Keratinocyte (primary cell): ENCODE measurements around the gene ZDHHC18. TPM values are rescaled to one million over a fixed set of nuclear protein-coding genes. Genes with fewer than 3 reads are reported as not detected.

ENCODE experiments used
- DNase-seq: peaks from one replicate; pipeline ENCODE4 v3.0.0-alpha.2; 2011; ENCODE audit warnings: low read depth, missing footprints, low spot score
- FAIRE-seq: peaks from 2 replicates; lab custom pipeline; 2011; peaks lifted over from hg19 to GRCh38; lab: Jason Lieb, UNC
- H2AFZ ChIP-seq: 2 replicates; pipeline ENCODE4 v1.6.0; 2012; ENCODE audit warnings: low read length, control low read depth, inconsistent platforms; ENCODE audit not compliant: control insufficient read depth
- H3K27ac ChIP-seq: 2 replicates; pipeline ENCODE4 v1.5.1; 2011; ENCODE audit warnings: low read length; ENCODE audit not compliant: control insufficient read depth, insufficient read depth
- H3K27me3 ChIP-seq: 3 replicates; pipeline ENCODE4 v1.6.0; 2011; ENCODE audit warnings: low read length; ENCODE audit not compliant: control insufficient read depth, insufficient read depth; ENCODE audit errors: extremely low read depth
- H3K36me3 ChIP-seq, 2 experiments: 2 replicates in 1 of 2; 3 replicates in 1 of 2; pipeline ENCODE4 v1.5.1; 2011; ENCODE audit warnings: low read length in 2 of 2, mild to moderate bottlenecking in 1 of 2; ENCODE audit not compliant: control insufficient read depth in 2 of 2, insufficient read depth in 2 of 2; ENCODE audit errors: extremely low read depth in 1 of 2
- H3K4me1 ChIP-seq: 3 replicates; pipeline ENCODE4 v1.5.1; 2011; ENCODE audit warnings: low read length; ENCODE audit not compliant: control insufficient read depth, insufficient read depth; ENCODE audit errors: extremely low read depth
- H3K4me2 ChIP-seq: 3 replicates; pipeline ENCODE4 v1.6.0; 2011; ENCODE audit warnings: low read depth, low read length; ENCODE audit not compliant: control insufficient read depth, insufficient read depth; ENCODE audit errors: extremely low read depth
- H3K4me3 ChIP-seq, 3 experiments: fragments of 200-600 bp in 1 of 3; sonication (generic) in 1 of 3; 2 replicates in 2 of 3; 3 replicates in 1 of 3; pipeline ENCODE4 v1.5.1; 2011 to 2016; ENCODE audit warnings: low read length in 3 of 3, mild to moderate bottlenecking in 3 of 3, control low read depth in 2 of 3, inconsistent platforms in 1 of 3, low read depth in 1 of 3, mixed read lengths in 1 of 3, mixed run types in 1 of 3, moderate library complexity in 1 of 3; ENCODE audit not compliant: control insufficient read depth in 2 of 3, insufficient read depth in 2 of 3; ENCODE audit errors: extremely low read depth in 1 of 3
- H3K79me2 ChIP-seq: 2 replicates; pipeline ENCODE4 v1.6.0; 2012; ENCODE audit warnings: low read length; ENCODE audit not compliant: control insufficient read depth, insufficient read depth
- H3K9ac ChIP-seq: 3 replicates; pipeline ENCODE4 v1.6.0; 2011; ENCODE audit warnings: low read length; ENCODE audit not compliant: control insufficient read depth, insufficient read depth; ENCODE audit errors: extremely low read depth
- H3K9me1 ChIP-seq: 3 replicates; pipeline ENCODE4 v1.6.0; 2011; ENCODE audit warnings: low read length; ENCODE audit not compliant: control insufficient read depth, insufficient read depth; ENCODE audit errors: extremely low read depth
- H3K9me3 ChIP-seq: 2 replicates; pipeline ENCODE4 v1.5.1; 2012; ENCODE audit warnings: low read depth, low read length; ENCODE audit not compliant: control insufficient read depth
- H4K20me1 ChIP-seq: 3 replicates; pipeline ENCODE4 v1.6.0; 2011; ENCODE audit warnings: low read length; ENCODE audit not compliant: control insufficient read depth, insufficient read depth; ENCODE audit errors: extremely low read depth
- CTCF ChIP-seq, 3 experiments: IDR thresholded peaks in 1 of 3; conservative IDR thresholded peaks in 1 of 3; optimal IDR thresholded peaks in 1 of 3; 2 replicates in 2 of 3; 3 replicates in 1 of 3; pipeline versions ENCODE3 to v1.5.1; 2011; ENCODE audit warnings: low read length in 3 of 3, mild to moderate bottlenecking in 3 of 3, moderate library complexity in 2 of 3, control low read depth in 1 of 3, inconsistent platforms in 1 of 3; ENCODE audit not compliant: insufficient read depth in 2 of 3; ENCODE audit errors: extremely low read depth in 1 of 3
- EZH2 ChIP-seq: IDR thresholded peaks from one replicate; pipeline ENCODE4 v1.6.1; 2012; ENCODE audit warnings: inconsistent platforms, mild to moderate bottlenecking, low read length, moderate library complexity
- dilution Hi-C: fragments of 300-500 bp; cut with MboI; formaldehyde crosslinking; loops from one replicate; pipeline ENCODE4 v1.7.0; 2020; ENCODE audit warnings: low sequenced_read_pairs; ENCODE audit not compliant: extremely low pct_ligation_motif_present
- polyA plus RNA-seq, 5 experiments: library from polyadenylated mRNA; depleted of rRNA in 3 of 5; stranded (reverse) in 3 of 5; stranded (forward) in 1 of 5; unstranded in 1 of 5; fragments of >200 nt; gene quantifications; 1 replicate in 1 of 5; 2 replicates in 3 of 5; 3 replicates in 1 of 5; pipeline versions ENCODE4 v1.2.1 to v1.2.3, GENCODE V29; 2011 to 2012; ENCODE audit warnings: missing spikeins in 2 of 5, low read depth in 1 of 5, low replicate concordance in 1 of 5

ZDHHC18 gene
- polyA plus RNA-seq, 1 donor (not counting 4 experiments of a cell fraction or from before 2014, with no cell fraction given): 18.1 TPM

- no peak overlapping the region for H3K27ac ChIP-seq
These were observed 2.9 kb downstream of the ZDHHC18 start for GRCh38 chr1:26829184-26829911.

GRCh38 chr1:26831059-26831458 lies 4.6 kb downstream of the ZDHHC18 start:
- TF ChIP-seq CTCF (optimal IDR thresholded peaks at IDR 0.05 in 1 of 3, IDR thresholded peaks at IDR 0.05 in 1 of 3, conservative IDR thresholded peaks at IDR 0.05 in 1 of 3; ENCODE audit: extremely low read depth in 1 of 3, insufficient read depth in 2 of 3, low read length in 3 of 3) (no peak), EZH2 (no peak)
- no peaks in the 10 kb centered on the region for H4K20me1 ChIP-seq

More at GRCh38 chr1:26829184-26829911, 2.9 kb downstream of the ZDHHC18 start:
- no peak overlapping the region for H2AFZ ChIP-seq
- no peaks in the 10 kb centered on the region for H3K9me3 ChIP-seq
- TF ChIP-seq EZH2 (no peak), CTCF (optimal IDR thresholded peaks at IDR 0.05 in 1 of 3, IDR thresholded peaks at IDR 0.05 in 1 of 3, conservative IDR thresholded peaks at IDR 0.05 in 1 of 3; ENCODE audit: extremely low read depth in 1 of 3, insufficient read depth in 2 of 3, low read length in 3 of 3) (no peak)
- H3K4me3 ChIP-seq: no peak overlapping the region
- no peak overlapping the region for H3K4me2 ChIP-seq
- dilution Hi-C loops: no loop called here
- H3K9ac ChIP-seq: no peak overlapping the region
- peaks cover 12 to 32% of the 10 kb centered on the region in 2 experiments for H3K36me3 ChIP-seq
- DNase-seq: no peak
- no peaks in the 10 kb centered on the region for H4K20me1 ChIP-seq
- peaks cover 43% of the 10 kb centered on the region for H3K79me2 ChIP-seq
- peak; percentile 29 for FAIRE-seq
- H3K9me1 ChIP-seq: peaks cover 4% of the 10 kb centered on the region
- H3K27me3 ChIP-seq: no peaks in the 10 kb centered on the region
- peaks cover 30% of the 10 kb centered on the region for H3K4me1 ChIP-seq

More at GRCh38 chr1:26831059-26831458, 4.6 kb downstream of the ZDHHC18 start:
- H3K4me2 ChIP-seq: no peak overlapping the region
- dilution Hi-C loops: no loop called here
- peaks cover 4% of the 10 kb centered on the region for H3K9me1 ChIP-seq
- no peak overlapping the region for H3K4me3 ChIP-seq
- FAIRE-seq (no peak), DNase-seq (no peak)
- H3K4me1 ChIP-seq: peaks cover 14% of the 10 kb centered on the region
- no peak overlapping the region for H3K27ac ChIP-seq
- no peak overlapping the region for H3K9ac ChIP-seq
- H3K27me3 ChIP-seq: no peaks in the 10 kb centered on the region
- peaks cover 22 to 41% of the 10 kb centered on the region in 2 experiments for H3K36me3 ChIP-seq
- H2AFZ ChIP-seq: no peak overlapping the region
- H3K9me3 ChIP-seq: no peaks in the 10 kb centered on the region
- peaks cover 43% of the 10 kb centered on the region for H3K79me2 ChIP-seq
